NCI-H2081 treated with DMSO at 0.1 percent for 48 hours (cell line): ENCODE measurements around the gene USP21.
A peak's percentile ranks its signal among the peaks of the same experiment; 100 is the strongest.
"Not testable (repeated sequence)": the region's sequence is repeated elsewhere in the genome, so short reads cannot be mapped to it uniquely, and the experiment has no call there.

Source experiments
- DNase-seq: peaks from one replicate; lab custom pipeline; 2025; lab: John Stamatoyannopoulos, UW

The USP21 gene, protein sequence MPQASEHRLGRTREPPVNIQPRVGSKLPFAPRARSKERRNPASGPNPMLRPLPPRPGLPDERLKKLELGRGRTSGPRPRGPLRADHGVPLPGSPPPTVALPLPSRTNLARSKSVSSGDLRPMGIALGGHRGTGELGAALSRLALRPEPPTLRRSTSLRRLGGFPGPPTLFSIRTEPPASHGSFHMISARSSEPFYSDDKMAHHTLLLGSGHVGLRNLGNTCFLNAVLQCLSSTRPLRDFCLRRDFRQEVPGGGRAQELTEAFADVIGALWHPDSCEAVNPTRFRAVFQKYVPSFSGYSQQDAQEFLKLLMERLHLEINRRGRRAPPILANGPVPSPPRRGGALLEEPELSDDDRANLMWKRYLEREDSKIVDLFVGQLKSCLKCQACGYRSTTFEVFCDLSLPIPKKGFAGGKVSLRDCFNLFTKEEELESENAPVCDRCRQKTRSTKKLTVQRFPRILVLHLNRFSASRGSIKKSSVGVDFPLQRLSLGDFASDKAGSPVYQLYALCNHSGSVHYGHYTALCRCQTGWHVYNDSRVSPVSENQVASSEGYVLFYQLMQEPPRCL

DNA sequence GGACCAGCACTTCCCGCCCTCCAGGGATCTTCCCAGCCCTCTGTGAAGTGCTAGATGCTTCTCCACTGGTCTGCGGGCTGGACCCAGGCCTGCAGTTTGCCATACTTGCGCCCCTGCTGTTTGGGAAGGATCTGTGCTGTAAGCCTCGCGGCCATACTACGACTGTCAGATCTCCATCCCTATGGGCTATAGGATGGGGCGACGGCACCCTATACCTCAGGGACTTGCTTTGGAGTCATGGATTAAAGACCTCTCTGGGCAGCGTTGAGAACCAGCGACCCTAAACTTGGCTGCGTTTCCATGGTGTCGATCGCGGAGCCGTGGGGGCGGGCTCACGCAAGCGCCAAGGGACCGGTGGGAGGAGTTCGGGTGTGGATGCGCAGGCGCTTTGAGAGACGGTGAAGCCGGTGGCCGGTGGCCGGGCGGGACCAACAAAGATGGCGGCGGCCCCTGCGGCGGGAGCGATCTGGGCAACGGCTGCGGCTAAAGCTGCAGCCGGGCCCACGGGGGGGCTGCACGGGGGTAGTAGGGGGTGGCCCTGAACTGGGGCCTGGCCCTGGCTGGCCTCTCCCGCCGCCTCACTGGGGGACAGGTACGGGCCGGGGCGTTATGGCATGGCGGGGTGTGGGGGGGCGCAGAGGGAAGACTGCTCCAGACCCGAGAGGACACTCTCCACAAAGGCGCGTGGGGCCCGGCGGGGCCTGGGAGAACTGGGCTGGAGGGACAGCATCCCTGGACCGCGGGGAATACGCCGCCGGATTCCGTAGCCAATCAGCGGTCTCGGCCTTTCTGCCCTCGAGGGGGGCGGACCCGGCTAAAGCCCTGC, at the start of gene USP21:
Gene USP21, plus strand, starts transcription at position 414 of the 826 bp plus-strand sequence. CDS start 1,141 bp downstream, outside the sequence.
- peak; percentile 71 for DNase-seq

DNA sequence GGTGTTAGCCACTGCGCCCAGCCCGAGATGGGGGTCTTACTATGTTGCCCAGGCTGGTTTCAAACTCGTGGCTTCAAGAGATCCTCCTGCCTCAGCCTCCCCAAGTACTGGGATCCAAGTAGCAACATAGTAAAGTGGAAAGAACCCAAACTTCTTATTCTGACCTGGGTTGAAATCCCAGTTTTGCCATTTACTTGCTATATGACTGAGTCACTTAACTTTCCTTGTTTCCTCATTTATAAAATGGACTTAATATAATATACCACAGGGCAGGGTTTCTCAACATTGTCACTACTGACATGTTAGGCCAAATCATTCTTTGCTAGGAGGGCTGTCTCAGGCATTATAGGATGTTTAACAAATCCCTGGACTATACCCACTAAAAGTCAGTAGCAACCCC, 48.2 kb upstream of the USP21 start:
- no peak for DNase-seq

DNA sequence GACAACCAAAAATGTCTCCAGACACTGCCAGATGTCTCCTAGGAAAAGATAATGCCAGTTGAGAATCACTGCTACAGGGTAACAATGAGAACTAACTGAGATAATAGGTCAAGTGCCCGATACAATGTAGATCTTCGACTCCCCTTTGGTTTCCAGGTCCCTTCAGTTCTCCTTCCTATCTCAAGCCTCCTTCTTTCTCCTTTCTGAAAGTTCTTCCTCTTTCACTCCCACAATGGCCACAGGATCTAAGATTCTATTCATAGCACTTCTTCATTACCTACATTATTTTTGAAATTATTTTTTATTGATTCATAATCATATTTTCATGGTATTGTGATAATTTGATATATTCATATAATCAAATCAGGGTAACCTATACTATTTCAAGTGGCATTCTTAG, 47.8 kb upstream of the USP21 start:
- DNase-seq: no peak

DNA sequence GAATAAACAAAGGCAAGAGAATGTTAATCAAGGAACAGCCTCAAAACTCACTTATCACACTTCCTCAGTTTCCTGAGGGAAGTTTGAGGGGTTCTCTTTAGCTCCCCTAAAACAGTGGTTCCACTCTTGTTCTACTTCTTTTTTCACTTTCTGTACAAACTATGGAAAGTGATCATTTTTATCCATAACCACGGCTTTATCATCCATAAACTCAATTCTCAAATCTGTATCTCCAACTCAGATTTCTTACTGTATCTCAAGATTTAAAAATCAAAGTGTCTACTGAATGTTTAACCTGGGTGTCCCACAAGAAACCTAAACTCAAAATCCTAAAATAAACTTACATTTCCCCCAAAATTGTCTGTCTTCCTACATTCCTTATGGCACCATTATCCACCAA, 45.4 kb upstream of the USP21 start:
- no peak for DNase-seq

DNA sequence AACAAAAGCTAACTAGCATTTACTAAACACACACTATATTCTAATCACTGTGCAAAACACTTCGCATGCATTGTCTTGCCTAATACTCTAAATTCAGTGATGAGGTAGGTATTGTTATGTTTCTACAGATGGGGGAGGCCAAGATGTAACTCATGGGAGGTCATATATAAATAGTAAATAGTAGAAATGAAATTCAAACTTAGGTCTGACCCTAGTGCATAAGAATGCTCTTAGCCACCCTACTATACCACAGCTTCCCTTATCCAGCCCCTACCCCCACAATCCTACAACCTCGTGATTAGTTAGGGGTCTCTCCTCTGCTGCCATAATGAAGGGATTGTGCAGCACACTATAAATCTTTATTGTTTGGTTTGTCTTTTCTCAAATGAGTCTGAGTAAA, 44.7 kb upstream of the USP21 start:
- DNase-seq: no peak

DNA sequence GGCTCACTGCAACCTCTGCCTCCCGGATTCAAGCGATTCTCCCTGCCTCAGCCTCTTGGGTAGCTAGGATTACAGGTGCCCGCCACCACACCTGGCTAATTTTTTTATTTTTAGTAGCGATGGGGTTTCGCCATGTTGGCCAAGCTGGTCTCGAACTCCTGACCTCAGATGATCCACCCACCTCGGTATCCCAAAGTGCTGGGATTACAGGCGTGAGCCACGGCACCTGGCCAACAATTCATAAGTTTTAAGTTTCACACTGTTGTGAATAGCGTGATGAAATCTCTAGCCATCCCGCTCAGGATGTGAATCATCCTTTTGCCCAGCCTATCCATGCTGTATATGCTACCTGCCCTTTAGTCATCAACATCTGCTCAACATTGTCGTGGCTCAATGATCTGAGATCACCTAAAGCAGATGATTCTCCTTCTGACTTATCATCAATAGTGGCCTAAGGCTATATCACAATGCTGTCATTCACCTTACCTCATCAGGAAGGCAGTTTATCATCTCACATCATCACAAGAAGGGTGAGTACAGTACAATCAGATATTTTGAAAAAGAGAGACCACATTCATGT, 44.1 kb upstream of the USP21 start:
- DNase-seq: no peak

DNA sequence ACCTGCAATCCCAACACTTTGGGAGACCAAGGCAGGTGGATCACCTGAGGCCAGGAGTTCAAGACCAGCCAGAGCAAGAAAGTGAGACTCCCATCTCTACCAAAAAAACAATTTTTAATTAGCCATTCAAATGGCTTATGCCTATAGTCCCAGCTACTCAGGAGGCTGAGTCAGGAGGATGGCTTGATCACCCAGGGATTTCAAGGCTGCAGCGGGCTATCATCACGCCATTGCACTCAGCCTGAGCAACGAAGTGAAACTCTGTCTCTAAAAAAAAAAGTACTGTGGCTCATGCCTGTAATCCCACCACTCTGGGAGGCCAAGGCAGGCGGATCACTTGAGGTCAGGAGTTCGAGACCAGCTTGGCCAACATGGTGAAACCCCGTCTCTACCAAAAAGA, 43.3 kb upstream of the USP21 start:
- not testable (repeated sequence) for DNase-seq

DNA sequence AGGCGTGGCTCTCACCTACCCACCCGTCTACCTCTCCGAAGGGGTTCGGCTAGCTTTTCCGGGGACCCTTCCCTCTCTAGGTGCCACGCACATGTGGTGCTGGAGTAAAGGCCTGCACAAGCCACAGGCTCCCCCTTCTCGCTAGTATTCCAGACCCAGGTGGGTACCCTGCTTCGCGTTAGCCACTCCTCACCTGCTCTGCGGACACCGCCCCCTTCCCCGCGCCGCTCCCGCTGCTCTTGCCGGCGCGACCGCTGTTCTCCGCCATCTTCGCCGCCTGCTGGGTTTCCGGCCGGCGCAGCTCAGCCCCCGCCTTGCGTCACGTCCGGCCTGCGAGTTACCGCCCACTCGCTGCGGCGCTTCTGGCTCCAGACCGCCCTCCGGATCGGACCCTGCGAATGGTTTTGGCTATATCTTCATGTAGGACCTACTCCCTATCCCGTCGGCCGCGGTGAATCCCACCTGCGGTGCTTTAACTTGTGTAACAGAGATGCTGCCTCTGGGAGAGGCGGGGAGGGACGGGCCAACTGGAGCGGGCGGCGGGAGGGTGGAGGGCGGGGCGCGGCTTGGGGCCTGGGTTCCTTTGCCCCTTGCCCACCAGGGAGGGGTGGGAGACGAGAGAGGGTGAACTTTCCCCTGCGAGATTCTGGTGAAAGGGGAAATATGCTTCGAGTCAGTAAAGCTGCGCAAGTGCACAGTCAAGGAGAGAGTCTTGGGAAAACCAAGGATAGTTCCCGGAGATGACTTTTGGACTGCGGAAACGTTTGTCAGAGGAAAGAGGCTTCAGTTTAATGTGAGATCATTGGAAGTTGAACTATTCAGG, 41.3 kb upstream of the USP21 start, which contains the start of the genes NIT1 and PFDN2:
Gene NIT1, plus strand, starts transcription at position 347 of the 823 bp plus-strand sequence. Its CDS starts 72 bp downstream, at position 419.
Gene PFDN2, minus strand, starts transcription at position 279 of the 823 bp plus-strand sequence. Its CDS starts 11 bp downstream, at position 268.
- DNase-seq: peak; percentile 37

DNA sequence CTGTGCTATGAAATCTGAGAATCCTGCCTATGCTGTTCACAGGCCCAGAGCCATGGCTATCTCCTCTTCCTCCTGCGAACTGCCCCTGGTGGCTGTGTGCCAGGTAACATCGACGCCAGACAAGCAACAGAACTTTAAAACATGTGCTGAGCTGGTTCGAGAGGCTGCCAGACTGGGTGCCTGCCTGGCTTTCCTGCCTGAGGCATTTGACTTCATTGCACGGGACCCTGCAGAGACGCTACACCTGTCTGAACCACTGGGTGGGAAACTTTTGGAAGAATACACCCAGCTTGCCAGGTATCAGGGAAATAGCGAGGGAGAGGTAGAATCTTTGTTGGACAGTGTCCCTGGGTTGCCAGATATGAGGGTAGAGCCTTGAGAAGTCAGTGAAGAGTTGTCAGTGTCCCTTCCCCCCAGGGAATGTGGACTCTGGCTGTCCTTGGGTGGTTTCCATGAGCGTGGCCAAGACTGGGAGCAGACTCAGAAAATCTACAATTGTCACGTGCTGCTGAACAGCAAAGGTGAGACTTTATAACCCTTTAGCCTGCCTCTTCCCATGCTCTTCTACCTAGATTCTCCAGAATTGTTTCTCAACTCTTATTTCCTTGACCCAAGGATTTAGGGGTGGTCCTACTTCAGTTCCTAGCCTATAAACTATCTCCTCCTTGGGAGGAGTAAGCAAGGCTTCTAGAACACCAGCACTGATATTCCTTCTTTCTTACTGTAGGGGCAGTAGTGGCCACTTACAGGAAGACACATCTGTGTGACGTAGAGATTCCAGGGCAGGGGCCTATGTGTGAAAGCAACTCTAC, 40.0 kb upstream of the USP21 start:
- no peak for DNase-seq

DNA sequence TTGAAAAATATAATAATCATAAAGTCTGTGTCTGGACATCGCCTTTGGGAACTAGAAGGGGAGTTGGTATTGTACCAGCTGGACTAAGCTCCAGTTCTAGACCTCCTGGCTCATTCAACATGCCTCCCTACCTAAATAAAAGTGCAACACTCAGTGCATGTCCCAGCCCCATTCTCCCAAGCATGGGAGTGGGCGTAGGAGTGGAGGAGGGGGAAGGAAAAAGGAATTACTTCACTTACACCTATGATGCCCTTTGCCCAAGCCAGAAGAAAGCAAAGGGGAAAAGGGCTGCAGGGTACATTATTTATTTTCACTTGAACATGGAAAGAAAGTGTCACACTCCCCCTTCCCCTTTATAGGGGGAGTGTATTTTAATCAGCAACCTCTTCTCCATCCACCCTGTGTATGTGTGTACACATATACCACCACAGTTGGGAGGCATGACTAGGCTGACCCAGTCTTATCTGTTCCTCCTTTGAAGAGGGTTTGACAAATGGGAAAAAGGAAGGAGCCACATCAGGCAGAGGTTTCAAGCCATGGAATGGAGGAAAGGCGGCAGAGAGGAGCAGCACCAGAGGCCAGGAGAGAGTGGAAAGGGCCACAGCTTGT, 38.2 kb upstream of the USP21 start:
- no peak for DNase-seq

DNA sequence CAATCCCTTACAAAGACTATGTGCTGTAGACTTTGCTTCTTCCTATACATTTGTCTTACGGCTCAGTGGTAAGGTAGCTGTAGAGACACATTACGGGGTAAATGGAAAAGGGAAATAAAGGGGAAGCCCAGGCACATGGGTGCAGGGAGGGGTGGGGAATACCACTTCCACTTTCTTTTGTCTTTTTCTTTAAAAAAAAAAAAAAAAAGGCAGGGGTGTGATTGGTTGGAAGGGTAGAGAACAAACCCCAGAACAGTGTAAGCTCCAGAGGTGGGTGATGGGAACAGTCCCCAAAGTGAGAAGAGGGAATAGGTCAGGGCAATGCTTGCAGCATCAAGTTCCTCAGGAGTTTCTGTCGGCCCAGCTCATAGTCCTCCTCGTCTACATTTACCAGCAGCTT, 37.5 kb upstream of the USP21 start:
- DNase-seq: no peak

DNA sequence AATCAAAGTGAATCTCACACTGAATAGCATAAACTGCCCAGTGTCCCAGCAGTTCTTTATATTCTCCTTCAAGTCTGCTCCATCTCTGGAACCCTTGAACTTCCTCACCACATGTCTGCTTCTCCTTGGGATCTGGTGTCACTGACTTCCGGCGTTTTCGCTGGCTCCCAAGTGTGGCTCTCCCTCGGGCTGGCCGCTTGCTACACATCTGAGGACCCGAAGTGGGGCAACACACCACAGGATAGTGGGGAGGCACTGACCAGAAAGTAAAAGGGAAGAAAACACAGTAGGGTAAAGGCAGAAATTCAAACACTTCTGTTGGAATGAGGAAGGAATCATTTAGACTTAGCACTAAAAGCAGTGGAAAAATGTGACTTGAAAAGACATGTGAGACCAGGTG, 36.3 kb upstream of the USP21 start:
- DNase-seq: no peak

DNA sequence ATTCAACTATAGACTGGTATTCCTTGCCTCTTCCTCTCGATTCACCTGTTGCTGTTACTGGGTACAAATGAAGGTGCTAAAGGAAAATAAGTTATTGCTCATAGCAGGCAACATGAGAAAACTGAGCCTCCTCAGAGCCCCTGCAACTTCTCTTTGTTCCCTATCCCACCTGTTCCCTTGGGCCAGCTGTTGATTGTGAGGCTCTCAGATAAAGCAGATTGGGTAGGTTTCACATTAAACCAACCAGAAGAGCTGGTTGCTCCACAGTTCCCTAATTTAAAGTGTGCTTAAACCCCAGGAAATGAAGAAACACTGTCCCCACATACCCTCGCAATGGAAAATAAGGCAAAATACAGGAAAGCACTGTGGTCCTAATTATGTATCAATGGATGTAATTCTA, 31.7 kb upstream of the USP21 start:
- no peak for DNase-seq

DNA sequence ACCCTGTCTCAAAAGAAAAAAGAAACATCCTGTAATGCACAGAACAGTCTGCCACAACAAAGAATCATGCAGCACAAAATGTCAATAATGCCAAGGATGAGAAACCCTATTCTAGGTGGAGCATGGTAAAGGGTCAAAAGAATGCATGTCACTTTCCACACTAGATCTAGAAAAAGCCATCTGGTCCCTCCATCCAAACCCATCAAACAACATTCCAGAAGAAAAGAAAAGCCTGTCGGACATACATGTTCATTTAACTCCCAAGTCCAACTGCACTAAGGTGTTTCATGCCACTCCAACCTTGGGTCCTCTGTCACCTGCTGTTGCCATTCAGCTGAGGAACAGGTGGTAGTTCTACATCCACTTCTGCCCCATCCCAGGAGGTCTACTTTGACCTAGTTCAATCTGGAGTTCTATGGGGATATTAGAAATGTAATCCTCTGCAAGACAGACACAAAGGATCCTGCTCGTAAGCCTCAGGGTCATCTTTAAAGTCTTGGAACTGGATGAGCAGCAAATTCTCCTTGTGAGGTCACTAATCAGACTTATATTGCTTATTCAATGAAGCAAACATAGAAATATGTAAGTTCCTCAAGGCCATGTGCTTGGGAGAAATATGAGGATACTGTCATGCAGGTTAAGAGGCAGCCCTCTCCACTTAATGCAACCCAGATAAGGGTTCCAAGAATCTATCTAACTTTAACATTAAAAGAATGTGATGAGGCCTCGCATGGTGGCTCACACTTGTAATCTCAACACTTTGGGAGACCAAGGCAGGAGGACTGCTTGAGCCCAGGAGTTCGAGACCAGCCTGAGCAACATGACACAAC, 30.5 kb upstream of the USP21 start:
- DNase-seq: no peak

DNA sequence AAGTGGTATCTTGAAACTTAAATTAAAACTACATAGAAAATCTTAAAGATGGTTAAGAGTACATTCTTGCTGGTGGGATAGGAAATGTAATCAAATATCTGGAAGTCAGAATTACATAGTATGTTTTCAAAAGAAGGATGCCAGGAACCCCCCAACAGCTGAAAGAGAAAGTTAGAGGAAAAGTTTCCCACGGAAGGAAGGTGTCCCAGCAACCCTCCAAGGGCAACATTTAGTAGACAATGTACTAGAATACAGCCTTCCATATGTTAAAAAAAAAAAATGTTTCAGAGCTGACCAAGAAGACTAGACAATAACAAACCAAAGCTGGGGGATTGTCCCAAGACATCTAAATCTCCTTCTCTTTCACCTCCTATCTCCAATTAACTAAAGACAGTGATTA, 29.0 kb upstream of the USP21 start:
- no peak for DNase-seq

DNA sequence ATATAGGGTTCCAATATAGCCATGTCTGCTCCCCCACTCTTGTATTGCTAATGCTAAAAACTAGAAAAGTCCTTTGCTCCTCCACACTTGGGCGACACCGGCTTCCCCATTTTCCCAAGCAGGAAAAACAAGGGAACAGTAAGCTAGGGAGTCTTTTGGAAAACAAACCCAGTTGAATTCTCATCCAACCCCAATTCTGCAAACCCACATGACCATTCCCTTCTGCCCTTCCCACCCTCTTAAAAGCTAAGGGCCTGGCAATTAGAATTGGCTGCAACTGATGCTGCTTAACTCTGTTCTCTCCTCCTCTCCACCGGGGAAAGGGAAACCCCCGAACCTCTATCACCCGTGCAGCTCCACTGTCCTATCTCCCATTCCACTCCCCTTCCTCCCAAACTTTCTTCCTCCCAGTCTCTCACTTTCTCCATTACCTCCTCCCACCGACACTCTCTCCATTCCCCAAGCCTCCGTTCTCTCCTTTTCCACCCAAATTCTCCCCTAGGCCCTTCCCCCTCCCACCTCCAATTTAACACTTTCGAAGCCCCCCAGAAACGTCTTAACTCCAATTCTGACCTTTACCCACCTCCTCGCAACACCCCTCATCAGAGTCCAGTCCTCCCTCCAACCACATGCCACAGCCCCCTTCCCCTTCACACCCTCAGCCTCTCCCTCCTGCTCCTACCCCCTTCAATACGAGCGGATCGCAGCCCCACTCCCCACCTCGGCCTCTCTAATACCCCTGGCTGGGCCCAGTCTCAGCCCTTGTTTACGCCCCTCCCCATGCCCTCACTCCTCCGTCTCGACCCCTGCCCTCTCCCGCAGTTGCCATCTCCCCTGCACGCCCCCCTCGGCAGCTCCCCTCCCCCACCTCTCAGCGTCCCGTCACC, 27.5 kb upstream of the USP21 start:
- no peak for DNase-seq

DNA sequence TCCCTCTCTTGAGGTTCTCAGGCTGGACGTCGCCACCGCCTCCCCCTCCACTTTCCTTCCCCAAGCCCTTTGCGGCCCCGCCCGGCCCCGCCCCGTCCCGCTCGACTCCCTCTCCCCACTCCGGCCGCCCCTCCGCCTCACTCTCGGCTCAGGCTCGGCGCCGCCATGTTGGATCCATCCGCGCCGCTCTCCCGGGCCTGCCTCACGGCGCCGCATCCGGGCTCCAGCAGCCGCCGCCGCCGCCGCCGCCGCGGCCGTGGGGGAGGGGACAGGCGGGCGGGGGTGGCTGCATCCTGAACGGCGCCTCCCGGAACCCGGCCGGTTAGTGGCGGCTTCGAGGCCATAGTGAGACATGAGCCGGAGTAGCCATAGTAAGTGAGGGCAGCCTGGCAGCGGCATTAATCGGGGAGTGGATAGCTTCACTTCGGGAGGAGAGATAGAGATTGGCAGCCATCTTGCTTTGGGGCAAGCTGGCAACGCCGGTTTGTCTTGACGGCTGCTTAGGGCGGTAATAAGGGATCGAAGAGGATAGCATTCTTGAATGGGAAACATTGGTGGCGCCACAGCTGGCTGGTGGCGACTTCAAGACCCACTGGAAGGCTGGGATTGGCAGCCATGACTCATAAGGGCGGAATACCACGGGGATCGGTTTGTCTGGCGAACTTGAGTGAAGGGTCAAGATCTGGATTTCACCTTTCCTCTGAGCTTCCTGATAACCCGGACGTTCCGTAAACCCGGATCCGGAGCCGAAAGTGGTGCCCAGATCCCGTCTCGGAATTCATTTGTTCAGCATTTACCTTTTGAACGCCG, 26.7 kb upstream of the USP21 start, which contains the start of gene DEDD:
Gene DEDD, minus strand, starts transcription at position 258 of the 810 bp plus-strand sequence. CDS start 8,205 bp downstream, outside the sequence.
- peak; percentile 94 for DNase-seq
